OCI-LY3 (cell line): ENCODE results near the gene TMEM101.

Experiments
- H2AFZ ChIP-seq: fragments of 200-600, 300-600 bp; shearing (Covaris generic); 2 replicates; pipeline ENCODE4 v1.6.0; 2014; ENCODE audit warnings: antibody characterized with exemption, low read depth, low read length
- H3K27ac ChIP-seq: fragments of 200-600, 300-600 bp; sonication (generic); 2 replicates; pipeline ENCODE4 v1.5.1; 2014; ENCODE audit warnings: mild to moderate bottlenecking, low read length, moderate library complexity, mixed read lengths
- H3K27me3 ChIP-seq: fragments of 200-600, 300-600 bp; sonication (generic); 2 replicates; pipeline ENCODE4 v1.6.1; 2014; ENCODE audit warnings: low read depth, low read length, mixed read lengths
- H3K36me3 ChIP-seq: fragments of 200-600, 300-600 bp; sonication (generic); replicated peaks from 2 replicates; pipeline ENCODE3; 2014; ENCODE audit warnings: low read depth, low read length, mixed read lengths
- H3K4me1 ChIP-seq: fragments of 300-600, 200-600 bp; sonication (generic); 2 replicates; pipeline ENCODE4 v1.6.1; 2014; ENCODE audit warnings: low read length, mixed read lengths
- H3K4me2 ChIP-seq: fragments of 200-600, 300-600 bp; sonication (generic); 2 replicates; pipeline ENCODE4 v1.6.1; 2014; ENCODE audit warnings: low read length, mixed read lengths
- H3K4me3 ChIP-seq: fragments of 300-600, 200-600 bp; sonication (generic); 2 replicates; pipeline ENCODE4 v1.5.1; 2014; ENCODE audit warnings: antibody characterized with exemption, mild to moderate bottlenecking, low read length, moderate library complexity
- H3K79me2 ChIP-seq: fragments of 300-600, 200-600 bp; shearing (Covaris generic); 2 replicates; pipeline ENCODE4 v1.6.1; 2014; ENCODE audit warnings: mild to moderate bottlenecking, low read length, mixed read lengths
- H3K9ac ChIP-seq: fragments of 300-600, 200-600 bp; shearing (Covaris generic); 2 replicates; pipeline ENCODE4 v1.6.0; 2014; ENCODE audit warnings: mild to moderate bottlenecking, low read length, moderate library complexity
- H3K9me3 ChIP-seq: fragments of 200-600, 300-600 bp; shearing (Covaris generic); 2 replicates; pipeline ENCODE4 v1.6.1; 2014; ENCODE audit warnings: low read length, mixed read lengths; ENCODE audit not compliant: insufficient read depth
- H4K20me1 ChIP-seq: fragments of 200-600, 300-600 bp; sonication (generic); 2 replicates; pipeline ENCODE4 v1.6.1; 2016; ENCODE audit warnings: low read length, mixed read lengths; ENCODE audit not compliant: insufficient read depth
- EZH2phosphoT487 ChIP-seq: fragments of 200-600 bp; shearing (Covaris generic); IDR thresholded peaks from 2 replicates; pipeline ENCODE4 v1.6.1; 2018; ENCODE audit warnings: antibody characterized with exemption, mixed run types, low read depth
- TF ChIP-seq, protein P1 (sequence below): fragments of 200-600, 300-600 bp; sonication (generic); IDR thresholded peaks from 2 replicates; pipeline ENCODE4 v1.5.1; 2014; ENCODE audit warnings: antibody characterized with exemption, low read length, low read depth

TMEM101 gene

DNA sequence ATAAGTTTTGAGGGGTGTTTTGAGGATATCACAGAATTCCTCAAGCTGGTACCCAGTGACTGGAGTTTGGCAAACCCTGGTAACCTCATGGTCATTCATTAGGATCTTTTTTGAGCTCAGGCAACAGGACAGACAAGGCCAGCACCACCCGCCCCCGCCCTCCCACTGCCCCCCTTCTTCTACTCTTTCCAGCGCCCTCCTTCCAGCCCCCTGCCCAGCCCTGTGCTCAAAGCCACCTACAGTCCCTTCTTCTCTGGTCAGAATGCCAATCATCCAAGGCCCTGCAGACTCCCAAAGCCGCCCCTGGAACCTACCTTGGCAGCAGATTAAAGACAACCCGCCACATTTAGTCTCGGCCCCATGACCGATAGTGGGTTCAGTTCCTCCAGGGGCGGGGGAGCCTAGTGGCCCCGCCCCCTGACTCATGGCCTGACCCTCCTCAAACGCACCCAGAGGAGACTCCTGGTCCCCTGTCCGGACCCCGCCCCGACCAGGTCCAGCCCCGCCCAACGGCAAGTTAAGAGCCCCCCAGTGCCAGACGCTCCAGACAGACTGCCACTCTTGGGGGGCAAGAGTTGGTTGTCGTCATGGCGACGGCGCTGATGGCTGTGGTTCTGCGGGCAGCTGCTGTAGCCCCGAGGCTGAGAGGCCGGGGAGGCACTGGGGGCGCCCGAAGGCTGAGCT lies 10.5 kb downstream of the TMEM101 start, which contains the start of gene NAGS:
Gene NAGS, plus strand, starts transcription at position 546 of the 684 bp plus-strand sequence. Its CDS starts 42 bp downstream, at position 588.
- no peak within 1 kb of the TSS for H3K9ac ChIP-seq
- no peaks in the 10 kb centered on the region for H3K36me3 ChIP-seq
- H3K4me1 ChIP-seq: peaks cover 8% of the 10 kb centered on the region
- H3K79me2 ChIP-seq: no peaks in the 10 kb centered on the region
- no peak within 1 kb of the TSS for H3K27ac ChIP-seq
- no peaks in the 10 kb centered on the region for H3K9me3 ChIP-seq
- H3K4me3 ChIP-seq: no peak within 1 kb of the TSS
- H3K27me3 ChIP-seq: no peaks in the 10 kb centered on the region
- no peak for TF ChIP-seq EZH2phosphoT487
- TF ChIP-seq, protein P1, sequence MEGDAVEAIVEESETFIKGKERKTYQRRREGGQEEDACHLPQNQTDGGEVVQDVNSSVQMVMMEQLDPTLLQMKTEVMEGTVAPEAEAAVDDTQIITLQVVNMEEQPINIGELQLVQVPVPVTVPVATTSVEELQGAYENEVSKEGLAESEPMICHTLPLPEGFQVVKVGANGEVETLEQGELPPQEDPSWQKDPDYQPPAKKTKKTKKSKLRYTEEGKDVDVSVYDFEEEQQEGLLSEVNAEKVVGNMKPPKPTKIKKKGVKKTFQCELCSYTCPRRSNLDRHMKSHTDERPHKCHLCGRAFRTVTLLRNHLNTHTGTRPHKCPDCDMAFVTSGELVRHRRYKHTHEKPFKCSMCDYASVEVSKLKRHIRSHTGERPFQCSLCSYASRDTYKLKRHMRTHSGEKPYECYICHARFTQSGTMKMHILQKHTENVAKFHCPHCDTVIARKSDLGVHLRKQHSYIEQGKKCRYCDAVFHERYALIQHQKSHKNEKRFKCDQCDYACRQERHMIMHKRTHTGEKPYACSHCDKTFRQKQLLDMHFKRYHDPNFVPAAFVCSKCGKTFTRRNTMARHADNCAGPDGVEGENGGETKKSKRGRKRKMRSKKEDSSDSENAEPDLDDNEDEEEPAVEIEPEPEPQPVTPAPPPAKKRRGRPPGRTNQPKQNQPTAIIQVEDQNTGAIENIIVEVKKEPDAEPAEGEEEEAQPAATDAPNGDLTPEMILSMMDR: no peak
- no peak within 1 kb of the TSS for H2AFZ ChIP-seq
- no peak within 1 kb of the TSS for H3K4me2 ChIP-seq
- no peaks in the 10 kb centered on the region for H4K20me1 ChIP-seq

DNA sequence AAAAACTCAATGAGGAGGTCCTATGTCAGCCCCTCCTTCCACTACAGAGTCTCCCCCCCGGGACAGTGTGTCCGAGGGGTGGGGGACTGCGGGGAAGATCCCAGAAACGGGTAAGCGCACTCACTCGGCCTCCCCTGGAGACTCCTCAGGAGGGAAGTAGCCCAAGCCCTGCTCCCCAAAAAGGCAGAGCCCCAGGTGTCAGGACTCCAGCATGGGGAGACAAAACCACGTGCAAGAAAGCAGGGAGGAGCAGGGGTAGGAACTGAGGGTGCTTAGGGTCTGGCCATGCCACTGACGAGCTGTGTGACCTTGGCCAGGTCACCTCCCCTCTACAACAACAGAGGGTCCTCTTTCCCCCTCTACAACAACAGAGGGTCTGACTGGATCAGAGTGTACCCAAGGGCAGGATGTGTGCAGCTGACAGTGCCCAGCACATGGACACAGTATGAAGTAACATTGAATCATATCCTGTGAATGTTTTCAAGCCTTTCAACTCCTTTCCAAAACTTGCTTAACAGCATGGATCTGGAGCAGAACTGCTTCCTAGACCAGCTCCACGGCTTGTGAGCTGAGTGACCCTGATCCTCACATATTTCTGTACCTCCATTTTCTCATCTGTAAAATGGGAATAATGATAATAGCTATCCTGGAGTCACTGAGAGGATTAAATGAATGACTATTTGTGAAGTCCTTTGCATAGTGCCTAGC lies 12.5 kb downstream of the TMEM101 start:
- H3K4me2 ChIP-seq: no peak overlapping the region
- H3K4me1 ChIP-seq: no peaks in the 10 kb centered on the region
- TF ChIP-seq, protein P1: no peak
- no peak for TF ChIP-seq EZH2phosphoT487
- H3K4me3 ChIP-seq: no peak overlapping the region
- H2AFZ ChIP-seq: no peak overlapping the region
- no peaks in the 10 kb centered on the region for H3K36me3 ChIP-seq
- no peak overlapping the region for H3K9ac ChIP-seq
- H3K27me3 ChIP-seq: no peaks in the 10 kb centered on the region
- H4K20me1 ChIP-seq: no peaks in the 10 kb centered on the region
- H3K79me2 ChIP-seq: no peaks in the 10 kb centered on the region
- H3K27ac ChIP-seq: no peak overlapping the region
- no peaks in the 10 kb centered on the region for H3K9me3 ChIP-seq

DNA sequence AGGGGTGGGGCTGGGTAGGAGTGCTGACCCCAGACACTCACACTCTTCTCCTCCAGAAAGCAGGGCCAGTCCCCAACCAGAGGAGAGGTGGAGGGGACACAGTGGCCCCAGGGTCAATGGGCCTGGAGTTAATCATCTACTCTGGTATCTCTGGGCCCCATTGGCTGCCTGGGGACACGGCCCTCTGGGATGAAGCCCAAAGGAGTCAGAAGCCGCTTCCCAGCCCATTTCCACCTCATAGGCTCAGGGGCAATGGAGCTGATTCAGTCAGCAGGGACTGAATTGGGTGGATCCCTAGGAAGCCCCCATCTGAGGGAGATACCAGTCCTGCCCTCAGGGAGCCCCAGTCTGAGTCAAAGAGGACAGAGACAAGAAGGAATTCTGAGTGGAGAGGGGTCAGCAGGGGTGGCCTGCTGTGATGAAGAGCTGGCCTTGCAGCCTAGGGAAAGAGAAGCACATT lies 13.3 kb downstream of the TMEM101 start:
- Histone ChIP-seq H3K9ac (no peak overlapping the region), H3K4me1 (no peaks in the 10 kb centered on the region), H3K79me2 (no peaks in the 10 kb centered on the region), H3K4me2 (no peak overlapping the region), H3K36me3 (no peaks in the 10 kb centered on the region), H3K27me3 (no peaks in the 10 kb centered on the region), H2AFZ (no peak overlapping the region), H3K27ac (no peak overlapping the region), H4K20me1 (no peaks in the 10 kb centered on the region), H3K4me3 (no peak overlapping the region), H3K9me3 (no peaks in the 10 kb centered on the region)
- TF ChIP-seq, protein P1: no peak
- TF ChIP-seq EZH2phosphoT487: no peak

DNA sequence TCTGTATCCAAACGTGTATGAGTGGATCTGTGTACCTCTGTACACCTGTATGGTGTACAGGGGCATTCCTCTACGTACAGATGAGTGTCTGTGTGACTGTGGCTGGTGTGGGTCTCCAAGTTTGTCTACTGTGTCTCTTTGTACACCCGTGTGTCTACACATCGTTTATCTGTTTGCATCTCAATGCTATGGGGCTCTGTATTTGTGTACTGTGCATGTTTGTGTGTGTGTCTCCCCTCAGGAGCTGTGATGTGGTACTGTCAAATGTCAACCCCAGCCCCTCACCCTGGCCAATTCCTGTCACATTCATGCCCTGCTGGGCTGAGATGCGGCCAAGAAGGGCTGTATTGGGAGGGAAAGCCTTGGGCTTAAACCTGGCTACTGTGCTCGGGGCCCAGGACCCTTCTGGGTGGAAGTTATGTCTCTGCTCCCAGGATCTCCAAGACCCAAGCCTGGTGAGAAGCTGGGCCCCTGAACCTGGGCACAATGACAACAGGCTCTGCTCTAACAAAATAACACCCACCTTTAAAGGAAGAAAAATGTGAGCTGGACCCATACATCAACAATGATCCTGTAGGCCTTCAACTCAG lies 13.8 kb downstream of the TMEM101 start:
- Histone ChIP-seq H3K4me1 (no peaks in the 10 kb centered on the region), H2AFZ (no peak overlapping the region), H3K4me2 (no peak overlapping the region), H3K27me3 (no peaks in the 10 kb centered on the region), H3K9me3 (no peaks in the 10 kb centered on the region), H3K27ac (no peak overlapping the region), H3K36me3 (no peaks in the 10 kb centered on the region), H3K9ac (no peak overlapping the region), H3K79me2 (no peaks in the 10 kb centered on the region), H3K4me3 (no peak overlapping the region), H4K20me1 (no peaks in the 10 kb centered on the region)
- TF ChIP-seq, protein P1: no peak
- no peak for TF ChIP-seq EZH2phosphoT487
